SIG-M5 treated with dmso at 0.1 percent for 504 hours (cell line): ENCODE data around the gene RTTN.

ENCODE experiments used
- DNase-seq: peaks from one replicate; lab custom pipeline; 2025; ENCODE audit not compliant: unreplicated experiment; lab: John Stamatoyannopoulos, UW

Gene RTTN

GRCh38 chr18:70216788-70217187 is 11.3 kb upstream of the RTTN start:
- no peak for DNase-seq

- no peak for DNase-seq
These were observed 1.7 kb upstream of the RTTN start for GRCh38 chr18:70207181-70207580.

GRCh38 chr18:70200286-70200685 is 5.2 kb downstream of the RTTN start:
- no peak for DNase-seq

GRCh38 chr18:70197844-70198243 is 7.6 kb downstream of the RTTN start:
- DNase-seq: no peak

GRCh38 chr18:70197026-70197425 is 8.5 kb downstream of the RTTN start:
- DNase-seq: no peak

- peak; percentile 47 for DNase-seq
These were observed 9.5 kb downstream of the RTTN start for GRCh38 chr18:70195852-70196434.

GRCh38 chr18:70195014-70195614 is 10.4 kb downstream of the RTTN start:
- DNase-seq: no peak

GRCh38 chr18:70194227-70194890 is 11.1 kb downstream of the RTTN start:
- no peak for DNase-seq

GRCh38 chr18:70190529-70190928 is 15.0 kb downstream of the RTTN start:
- no peak for DNase-seq

GRCh38 chr18:70188113-70188512 is 17.4 kb downstream of the RTTN start:
- no peak for DNase-seq

GRCh38 chr18:70183441-70183840 is 22.0 kb downstream of the RTTN start:
- DNase-seq: no peak

GRCh38 chr18:70182548-70182947 is 22.9 kb downstream of the RTTN start:
- no peak for DNase-seq

GRCh38 chr18:70181725-70182124 is 23.8 kb downstream of the RTTN start:
- no peak for DNase-seq

GRCh38 chr18:70181015-70181414 is 24.5 kb downstream of the RTTN start:
- DNase-seq: no peak

GRCh38 chr18:70176537-70176936 is 28.9 kb downstream of the RTTN start:
- DNase-seq: no peak

- DNase-seq: no peak
These were observed 30.3 kb downstream of the RTTN start for GRCh38 chr18:70175216-70175615.

GRCh38 chr18:70172225-70172624 is 33.3 kb downstream of the RTTN start:
- DNase-seq: no peak

GRCh38 chr18:70169747-70170146 is 35.7 kb downstream of the RTTN start:
- no peak for DNase-seq

- no peak for DNase-seq
These were observed 38.8 kb downstream of the RTTN start for GRCh38 chr18:70166668-70167067.

- DNase-seq: no peak
These were observed 39.6 kb downstream of the RTTN start for GRCh38 chr18:70165936-70166335.

GRCh38 chr18:70160073-70160678 is 45.3 kb downstream of the RTTN start:
- DNase-seq: no peak

- no peak for DNase-seq
These were observed 46.3 kb downstream of the RTTN start for GRCh38 chr18:70158992-70159717.
